Glomerular visceral epithelial cell (primary cell): ENCODE results near the gene MAN1C1.

Experiments
- DNase-seq: peaks from one replicate; pipeline ENCODE4 v3.0.0-alpha.2; 2016; ENCODE audit errors: extremely low spot score

Gene MAN1C1

DNA sequence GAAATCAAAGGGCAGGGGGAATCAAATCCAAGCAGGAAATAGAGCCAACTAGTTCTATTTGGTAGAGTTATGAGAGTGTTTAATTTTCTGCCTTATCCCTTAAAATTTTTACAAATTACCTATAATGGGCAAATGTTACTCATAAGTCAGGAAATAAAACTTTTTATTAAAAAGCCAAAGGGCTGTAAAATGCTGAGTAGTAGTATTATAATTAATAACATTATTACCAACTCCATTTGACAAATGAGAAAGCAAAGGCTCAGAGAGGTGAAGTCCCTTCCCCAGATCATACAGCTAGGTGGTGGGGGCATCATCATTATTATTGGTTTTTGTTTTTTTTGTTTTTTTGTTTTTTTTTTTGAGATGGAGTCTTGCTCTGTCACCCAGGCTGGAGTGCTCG is 186.8 kb downstream of the MAN1C1 start:
- DNase-seq = no peak

DNA sequence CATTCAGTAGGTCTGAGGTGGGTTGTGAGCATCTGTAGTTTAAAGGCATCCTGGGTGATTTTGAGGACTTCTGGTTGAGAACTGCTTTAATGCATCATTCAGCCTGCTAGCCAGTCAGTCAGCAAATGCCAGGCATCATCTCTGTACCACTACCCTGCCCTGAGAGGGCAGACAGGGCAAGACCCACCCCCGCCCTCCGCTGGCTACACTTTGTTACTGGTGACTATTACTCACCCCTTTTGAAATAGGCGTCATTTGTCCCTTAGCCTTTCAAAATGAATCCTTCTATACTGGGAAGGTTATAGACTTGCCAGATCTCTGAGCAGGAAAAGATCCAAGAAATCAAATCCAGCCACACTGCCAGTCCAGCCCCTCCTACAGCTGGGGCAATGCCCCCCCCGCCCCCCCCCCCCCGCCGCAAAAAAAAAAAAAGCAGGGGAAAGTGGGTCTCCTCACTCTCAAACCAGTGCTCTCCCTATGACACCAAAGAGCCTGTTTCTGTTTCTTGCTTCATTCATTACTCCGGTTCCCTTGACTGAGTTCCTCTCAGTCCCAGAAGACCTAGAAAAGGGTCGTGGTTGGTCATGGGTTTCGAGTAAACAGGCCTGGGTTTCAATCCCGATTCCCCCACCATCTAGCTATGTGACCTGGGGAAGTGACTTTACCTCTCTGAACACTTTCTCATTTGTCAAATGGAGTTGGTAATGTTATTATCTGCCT is 187.8 kb downstream of the MAN1C1 start:
- no peak for DNase-seq

DNA sequence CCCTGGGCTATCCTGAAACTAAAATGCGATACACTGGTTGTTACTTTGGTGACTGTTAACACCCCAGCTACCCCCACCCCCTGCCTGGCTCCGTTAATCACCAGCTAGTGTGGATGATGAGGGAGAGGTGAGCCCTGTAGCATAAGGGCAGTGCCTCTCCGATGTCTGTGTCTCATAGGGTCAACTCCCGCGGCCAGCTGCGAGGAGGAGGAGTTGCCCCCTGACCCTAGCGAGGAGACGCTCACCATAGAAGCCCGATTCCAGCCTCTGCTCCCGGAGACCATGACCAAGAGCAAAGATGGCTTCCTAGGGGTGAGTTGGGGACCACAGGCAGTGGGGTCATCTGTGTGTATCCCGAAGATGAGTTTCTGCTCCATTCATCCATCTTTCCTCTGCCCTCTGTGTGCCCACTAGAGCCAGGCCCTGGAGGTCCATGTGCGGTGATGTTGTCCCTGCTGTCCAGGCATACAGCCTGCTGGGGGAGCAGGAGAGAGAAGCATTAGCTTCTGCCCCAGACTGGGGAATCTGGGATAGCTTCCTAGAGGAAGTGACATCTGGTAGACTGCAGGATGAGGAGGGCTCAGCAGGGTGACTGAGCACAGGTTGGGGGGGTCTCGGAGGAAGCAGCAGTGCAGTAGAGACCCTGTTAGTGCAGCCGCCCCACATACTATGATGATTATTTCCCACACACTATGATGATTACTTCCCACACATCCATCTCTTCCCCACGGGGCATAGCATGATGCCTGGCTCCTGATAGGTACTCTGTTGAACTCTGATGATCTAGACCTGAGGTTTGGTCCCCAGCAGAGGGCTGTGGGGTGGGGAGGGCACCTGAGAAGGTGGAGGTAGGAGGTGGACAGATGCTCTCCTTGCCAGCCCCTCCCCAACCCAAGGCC is 188.6 kb downstream of the MAN1C1 start:
- DNase-seq = no peak

DNA sequence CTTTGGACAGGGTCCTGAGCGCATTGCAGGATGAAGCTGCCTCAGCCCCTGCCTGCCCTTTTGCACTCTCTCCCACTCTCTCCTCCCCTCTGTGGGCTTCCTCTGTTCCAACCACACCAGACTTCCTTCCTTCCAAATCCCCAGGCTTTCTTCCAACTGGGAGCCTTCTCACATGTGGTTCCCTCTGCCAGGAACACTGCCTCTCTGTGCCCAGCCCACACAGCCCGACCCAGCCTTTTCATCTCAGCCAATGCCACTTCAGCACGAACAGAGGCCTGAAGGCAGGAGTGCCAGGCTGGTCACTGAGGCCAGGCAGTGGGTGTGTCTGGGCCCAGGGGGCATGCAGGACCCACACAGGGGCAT is 189.3 kb downstream of the MAN1C1 start:
- DNase-seq = no peak

DNA sequence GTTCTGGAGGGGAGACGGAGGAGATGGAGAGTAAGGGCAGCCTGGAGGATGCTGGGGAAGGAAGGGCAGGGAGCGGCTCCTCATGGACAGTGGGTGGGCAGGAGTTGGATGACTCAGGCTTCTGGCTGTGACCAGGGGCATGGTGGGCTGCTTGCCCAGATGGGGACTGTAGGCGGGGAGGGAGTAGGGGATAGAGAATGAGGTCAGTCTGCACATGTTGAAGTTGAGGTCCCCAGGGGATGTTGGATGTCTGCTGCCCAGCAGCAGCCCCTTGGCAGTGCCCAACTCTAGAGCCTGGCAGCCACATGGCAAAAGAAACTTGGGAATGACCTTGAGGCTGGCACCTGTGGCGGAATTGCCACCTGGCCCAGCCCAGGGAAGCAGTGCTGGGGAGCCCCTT is 189.8 kb downstream of the MAN1C1 start:
- no peak for DNase-seq

DNA sequence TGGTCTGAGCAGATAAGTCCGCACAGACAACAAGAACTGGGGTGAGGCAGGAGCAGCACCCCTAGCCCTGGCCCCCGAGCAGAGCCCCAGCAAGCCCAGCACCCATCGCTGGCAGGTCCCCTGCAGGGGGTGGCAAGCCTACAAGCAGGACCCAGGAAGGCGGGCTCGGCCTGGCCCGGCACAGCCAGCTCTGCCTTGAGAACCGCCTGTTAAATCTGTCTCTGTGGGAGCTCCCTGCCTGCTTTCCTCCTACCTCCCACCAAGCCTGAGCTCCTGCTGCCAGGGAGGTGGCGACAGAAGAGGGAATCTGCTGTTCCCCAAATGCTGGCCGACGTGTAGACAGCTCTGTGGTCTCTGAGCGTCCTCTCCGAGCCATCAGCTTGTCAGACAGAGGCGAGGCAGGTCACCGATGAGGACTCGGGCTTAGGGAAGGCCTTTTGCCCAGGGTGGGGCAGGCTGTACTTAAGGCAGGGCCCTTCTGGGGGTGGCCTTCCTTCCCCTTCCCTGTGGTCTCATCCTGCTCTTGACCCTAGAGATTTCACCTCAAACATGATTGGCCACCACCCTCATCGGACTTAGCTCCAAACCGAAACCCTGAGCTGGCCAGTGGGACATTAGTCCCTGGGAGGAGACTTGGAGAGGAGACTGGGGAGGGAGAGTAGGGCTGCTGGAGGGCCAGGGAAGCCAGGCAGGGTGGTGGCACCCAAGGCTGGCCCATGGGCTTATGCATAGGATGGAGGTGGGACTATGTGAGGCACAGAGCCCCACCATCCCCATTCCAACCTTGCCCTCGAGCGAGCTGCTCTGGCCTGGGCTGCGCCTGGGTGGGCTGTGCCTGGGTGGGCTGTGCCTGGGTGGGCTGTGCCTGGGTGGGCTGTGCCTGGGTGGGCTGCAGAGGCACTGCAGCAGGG is 191.1 kb downstream of the MAN1C1 start:
- no peak for DNase-seq

DNA sequence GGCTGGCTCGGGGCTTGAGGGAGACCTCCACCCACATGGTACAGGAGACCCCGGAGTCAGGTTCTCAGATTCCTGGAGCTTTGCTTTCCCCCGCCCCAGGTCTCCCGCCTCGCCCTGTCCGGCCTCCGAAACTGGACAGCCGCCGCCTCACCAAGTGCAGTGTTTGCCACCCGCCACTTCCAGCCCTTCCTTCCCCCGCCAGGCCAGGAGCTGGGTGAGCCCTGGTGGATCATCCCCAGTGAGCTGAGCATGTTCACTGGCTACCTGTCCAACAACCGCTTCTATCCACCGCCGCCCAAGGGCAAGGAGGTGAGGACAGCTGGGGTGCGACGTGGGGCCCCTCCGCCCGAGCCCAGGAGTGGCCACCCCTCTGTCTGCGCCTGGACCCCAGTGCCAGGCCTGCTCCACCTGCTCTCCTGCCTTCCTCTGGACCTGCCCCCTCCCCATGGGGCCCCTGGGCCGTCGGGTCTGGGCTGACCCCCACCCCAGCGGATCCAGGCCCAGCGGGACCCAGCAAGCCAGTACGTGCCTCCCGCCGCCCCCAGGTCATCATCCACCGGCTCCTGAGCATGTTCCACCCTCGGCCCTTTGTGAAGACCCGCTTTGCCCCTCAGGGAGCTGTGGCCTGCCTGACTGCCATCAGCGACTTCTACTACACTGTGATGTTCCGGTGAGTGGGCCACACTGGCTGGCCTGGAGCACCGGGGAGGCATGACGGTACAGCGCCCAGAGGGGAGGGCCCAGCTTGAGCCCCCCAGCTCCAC is 192.1 kb downstream of the MAN1C1 start:
- no peak for DNase-seq

DNA sequence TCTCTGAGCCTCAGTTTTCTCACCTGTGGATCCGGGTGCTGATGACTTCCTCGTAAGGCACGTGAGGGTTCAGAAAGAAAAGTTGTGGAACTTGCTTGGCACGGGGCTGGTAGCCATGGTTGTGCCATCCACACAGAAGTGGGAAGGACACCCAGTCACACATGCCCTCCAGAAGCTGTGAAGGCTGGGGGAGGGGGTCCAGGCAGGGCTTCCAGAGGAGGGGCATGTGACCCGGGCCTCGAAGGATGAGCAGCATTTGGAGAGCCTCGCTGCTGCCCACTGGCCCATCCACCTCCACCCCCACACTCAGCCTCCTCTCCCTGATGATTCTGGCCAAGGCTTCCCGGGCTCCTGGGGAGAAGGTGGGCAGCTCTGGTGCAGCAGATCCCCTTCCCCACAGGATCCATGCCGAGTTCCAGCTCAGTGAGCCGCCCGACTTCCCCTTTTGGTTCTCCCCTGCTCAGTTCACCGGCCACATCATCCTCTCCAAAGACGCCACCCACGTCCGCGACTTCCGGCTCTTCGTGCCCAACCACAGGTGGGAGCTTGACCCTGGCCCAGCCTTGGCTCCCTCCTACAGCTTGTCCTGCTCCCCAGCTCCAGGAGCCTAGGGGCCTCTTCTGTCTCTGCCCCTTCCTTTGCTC is 192.8 kb downstream of the MAN1C1 start:
- no peak for DNase-seq

DNA sequence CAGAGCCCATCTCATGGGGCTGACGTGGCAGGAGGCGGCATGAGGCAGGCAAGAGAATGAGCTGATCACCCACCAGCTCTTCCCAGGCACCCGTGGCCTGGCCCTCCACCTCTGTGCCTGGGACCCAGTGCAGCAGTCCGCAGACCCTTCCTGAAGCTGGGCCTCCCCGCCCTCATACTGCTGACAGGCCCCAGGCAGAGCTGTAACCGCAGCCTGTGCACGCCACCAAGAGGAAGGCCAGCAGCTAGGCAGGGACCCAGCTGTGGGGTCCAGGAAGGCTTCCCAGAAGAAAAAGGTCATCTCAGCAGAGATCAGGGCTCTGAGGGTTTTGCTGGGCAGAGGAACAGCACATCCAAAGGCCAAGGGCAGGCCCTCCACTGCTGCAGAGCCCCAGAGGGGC is 193.3 kb downstream of the MAN1C1 start:
- no peak for DNase-seq

DNA sequence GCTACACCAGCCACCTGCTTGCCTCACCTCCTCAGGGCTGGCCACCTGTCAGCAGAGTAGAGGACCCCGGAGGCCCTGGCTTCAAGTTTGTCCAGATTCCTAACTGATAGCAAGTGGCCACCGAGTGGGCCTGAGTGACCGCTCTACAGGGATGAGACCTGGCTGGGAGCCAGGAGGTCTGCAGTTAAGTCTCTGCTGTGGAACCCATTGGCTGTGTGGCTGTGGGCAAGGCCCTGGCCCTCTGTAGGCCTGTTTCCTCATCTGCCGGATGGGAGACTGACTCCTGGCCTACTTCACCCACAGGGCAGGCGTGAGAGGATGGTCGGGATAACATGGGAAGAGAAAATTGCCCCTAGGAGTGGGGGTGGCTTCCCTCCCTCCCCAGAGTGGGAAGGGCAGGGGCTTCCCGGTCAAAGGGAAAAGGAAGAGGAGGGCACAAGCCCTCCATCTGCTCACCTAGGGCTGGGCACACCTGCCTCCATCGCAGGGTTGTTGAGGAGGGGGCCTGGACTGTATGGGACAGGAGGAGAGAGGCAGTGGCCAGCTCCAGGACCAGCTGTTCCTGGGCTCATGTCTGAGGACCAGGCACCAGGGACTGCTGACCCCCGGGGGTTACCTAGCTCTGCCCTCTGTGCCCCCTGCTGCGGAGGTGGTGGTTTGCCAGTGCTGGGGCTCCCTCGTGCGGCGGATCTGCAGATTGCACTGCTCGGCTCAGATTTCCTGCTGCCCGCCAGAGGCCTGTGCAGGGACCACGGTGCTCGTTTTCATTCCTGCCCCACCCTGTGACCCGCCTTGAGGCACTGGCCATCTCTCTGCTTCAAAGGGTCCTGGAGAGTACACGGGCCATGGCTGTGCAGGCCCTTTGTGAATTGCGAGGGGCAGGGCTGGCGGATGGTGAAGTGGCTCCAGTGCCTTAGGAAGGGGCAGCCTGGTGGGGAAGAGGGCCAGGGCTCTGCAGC is 194.0 kb downstream of the MAN1C1 start:
- DNase-seq = peak; percentile 56

DNA sequence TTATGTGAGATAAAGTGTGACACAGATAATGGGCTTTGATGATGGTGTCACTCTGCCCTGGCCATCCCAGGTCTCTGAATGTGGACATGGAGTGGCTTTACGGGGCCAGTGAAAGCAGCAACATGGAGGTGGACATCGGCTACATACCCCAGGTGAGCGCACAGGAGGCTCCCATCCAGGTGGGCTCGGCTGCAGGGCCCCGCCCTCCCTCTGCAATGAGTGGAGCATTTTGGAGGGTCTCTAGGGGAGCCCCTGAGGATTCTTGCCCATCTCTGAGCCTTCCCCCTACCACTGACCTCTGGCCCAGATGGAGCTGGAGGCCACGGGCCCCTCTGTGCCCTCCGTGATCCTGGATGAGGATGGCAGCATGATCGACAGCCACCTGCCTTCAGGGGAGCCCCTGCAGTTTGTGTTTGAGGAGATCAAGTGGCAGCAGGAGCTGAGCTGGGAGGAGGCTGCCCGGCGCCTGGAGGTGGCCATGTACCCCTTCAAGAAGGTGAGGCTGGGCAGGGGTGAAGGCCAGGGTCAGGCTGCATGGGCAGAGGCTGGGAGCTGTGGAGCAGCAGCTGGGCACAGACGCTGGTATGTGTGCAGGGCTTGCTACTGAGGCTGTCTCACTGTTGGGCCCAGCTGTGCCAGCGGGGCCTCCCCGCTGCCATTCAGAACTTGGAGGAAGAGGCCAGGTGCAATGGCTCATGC is 194.9 kb downstream of the MAN1C1 start:
- DNase-seq = no peak

DNA sequence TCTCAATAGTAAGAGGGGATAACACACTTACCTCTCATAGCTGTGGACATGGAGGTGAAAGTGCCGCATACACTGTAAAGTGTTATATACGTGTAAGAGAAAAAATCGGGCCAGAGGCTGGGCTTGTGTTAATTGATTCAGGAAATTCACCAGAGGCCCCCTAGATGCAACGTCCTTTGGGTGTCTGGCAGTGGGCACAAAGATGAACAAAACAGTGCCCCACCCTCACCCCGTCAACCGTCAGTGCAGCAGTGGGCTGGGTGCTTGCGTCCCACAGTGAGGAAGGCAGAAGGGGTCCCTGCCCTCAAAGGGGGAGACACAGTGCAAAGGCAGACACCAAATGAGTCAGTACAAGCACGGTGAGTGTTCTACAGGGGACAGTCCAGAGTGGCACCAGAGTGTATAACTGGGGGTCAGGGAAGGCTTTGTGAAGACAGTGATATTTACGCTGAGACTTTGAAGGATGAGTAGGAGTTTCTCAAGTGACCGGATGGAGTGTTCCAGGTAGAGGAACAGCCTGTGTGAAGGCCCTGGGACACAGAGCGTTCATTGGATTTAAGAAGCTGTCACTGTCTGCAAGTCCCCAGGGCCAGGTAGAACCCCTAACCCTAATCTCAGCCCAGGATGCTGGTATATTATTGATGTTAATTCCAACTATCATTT is 196.6 kb downstream of the MAN1C1 start:
- no peak for DNase-seq

DNA sequence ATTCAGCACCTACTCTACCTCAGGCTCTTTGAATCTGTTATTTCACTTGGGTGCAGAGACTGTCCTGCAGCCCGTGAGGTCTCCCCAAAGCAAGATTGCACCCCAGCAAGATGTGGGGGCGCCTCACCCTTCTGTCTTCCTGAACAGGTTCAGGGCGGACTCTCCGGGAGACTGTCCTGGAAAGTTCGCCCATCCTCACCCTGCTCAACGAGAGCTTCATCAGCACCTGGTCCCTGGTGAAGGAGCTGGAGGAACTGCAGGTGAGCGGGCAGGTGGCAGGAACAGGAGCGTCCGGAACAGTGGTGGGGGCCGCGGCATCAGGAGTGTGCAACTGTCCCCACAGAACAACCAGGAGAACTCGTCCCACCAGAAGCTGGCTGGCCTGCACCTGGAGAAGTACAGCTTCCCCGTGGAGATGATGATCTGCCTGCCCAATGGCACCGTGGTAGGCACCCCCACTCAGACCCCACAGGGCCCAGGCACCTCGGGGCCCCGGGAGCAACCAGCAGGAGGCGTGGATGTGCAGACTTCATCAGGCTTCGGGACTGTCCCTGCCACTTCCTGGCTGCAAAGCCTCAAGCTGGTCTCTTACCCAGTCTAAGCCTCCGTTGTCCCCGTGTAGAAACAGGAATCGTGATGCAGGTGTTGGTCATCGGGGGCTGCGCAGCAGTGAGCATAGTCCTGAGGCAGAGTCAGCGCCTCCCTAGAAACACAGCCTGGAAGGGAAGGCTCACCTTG is 197.3 kb downstream of the MAN1C1 start:
- DNase-seq = no peak

DNA sequence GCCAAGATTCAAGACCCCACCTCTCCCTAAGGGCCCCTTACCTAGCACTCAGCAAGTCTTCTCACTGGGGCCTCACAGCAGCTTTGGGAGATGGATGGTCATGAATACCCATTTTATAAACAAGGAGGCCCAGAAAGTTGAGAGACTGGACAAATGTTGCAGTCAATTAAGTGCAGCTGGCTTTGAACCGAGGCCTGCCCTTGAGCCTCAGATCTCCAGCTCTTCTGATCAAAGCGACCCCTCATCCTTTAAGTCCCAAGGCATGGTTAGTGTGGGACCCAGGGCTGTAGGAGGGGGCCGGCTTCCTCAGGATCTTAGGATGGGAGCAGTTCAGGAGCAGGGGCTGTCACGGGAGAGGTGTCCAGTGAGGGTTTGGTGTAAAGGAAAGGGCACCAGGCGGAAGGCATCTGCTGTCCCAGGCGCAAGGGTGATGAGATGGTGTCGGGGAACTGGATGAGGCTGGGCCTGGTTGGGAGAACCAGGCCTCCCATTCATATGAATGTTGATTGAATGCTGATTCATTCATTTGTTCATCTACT is 198.0 kb downstream of the MAN1C1 start:
- DNase-seq = no peak

DNA sequence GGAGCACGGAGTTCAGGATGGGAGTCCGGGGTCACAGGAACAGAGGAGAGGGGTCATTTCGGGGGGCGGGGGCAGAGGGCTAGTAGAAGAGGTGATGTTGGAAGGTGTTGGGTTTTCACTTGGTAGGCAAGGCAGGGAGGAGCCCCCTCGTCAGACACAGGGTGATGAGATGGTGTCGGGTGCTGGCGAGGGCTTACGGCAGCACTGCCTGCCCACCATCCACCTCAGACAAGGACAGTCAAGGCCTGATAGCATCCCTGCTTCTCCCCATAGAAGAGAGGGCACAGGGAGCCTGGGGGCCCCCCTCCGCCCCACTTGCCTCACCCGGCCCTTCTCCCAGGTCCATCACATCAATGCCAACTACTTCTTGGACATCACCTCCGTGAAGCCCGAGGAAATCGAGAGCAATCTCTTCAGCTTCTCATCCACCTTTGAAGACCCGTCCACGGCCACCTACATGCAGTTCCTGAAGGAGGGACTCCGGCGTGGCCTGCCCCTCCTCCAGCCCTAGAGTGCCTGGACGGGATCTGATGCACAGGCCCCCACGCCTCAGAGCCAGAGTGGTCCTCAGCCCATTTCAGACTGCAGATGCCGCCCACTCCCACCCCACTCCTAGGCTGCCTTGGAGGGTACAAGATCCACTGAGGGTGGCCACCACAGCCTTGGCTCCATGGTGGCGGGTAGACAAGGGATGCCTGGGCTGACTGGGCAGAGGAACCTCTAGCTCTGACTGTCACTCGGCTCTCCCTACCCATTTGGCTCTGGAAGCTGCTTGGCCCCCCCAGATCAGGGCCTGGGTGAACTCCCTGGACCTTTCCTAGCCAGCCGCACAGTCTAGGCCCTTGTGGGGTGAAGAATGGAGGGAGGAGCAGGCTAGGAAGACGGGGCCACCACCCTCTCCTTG is 198.9 kb downstream of the MAN1C1 start:
- no peak for DNase-seq

DNA sequence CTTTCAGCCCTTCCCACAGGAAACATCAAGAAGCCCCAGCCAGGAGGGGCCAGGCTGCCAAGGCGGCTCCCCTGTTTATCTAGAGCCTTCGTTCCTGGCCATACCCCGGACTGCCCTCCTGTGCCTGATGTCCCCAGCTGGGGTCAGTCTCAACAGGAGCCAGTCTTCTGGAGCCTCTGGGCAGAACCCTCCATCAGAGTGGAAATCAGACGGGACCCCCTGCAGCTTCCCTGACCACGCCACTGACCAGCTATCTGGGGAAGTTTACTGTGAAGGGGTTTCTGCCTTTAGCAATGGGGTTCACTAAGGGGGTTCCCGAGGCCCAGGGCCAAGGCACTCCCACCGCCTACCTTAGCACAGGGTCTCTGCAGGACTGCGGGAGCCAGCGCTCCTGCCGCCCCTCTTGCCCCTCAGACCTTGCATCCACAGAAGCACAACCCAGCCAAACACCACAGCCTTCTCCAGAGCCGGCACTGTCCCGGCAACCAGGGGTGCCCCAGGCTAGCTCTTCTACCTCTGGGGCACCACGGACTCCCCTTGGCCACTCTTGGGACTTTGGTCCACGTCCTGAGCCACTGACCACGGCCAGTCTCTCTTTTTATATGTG is 199.6 kb downstream of the MAN1C1 start:
- no peak for DNase-seq
